Measurements from ENCODE around the gene MYPN. TPM values are rescaled to one million over a fixed set of nuclear protein-coding genes. Genes with fewer than 3 reads are reported as not detected.

Gene MYPN
- total RNA-seq, 1 donor from 2014 or later = 1.0 TPM

- H3K4me3 Mint-ChIP-seq (ENCODE audit: unreplicated experiment) = no peak overlapping the region
These were observed 18.7 kb downstream of the MYPN start for GRCh38 chr10:68128015-68128414.

GRCh38 chr10:68132391-68132790, 23.1 kb downstream of the MYPN start:
- H3K27ac Mint-ChIP-seq (ENCODE audit: unreplicated experiment) = no peak overlapping the region
- no peaks in the 10 kb centered on the region for H3K27me3 Mint-ChIP-seq (ENCODE audit: unreplicated experiment)
- no peak overlapping the region for H3K4me3 Mint-ChIP-seq (ENCODE audit: unreplicated experiment)

More at GRCh38 chr10:68128015-68128414, 18.7 kb downstream of the MYPN start:
- Mint-ChIP-seq H3K9me3 (ENCODE audit: unreplicated experiment) (no peaks in the 10 kb centered on the region), H3K4me1 (ENCODE audit: unreplicated experiment) (peaks cover 6% of the 10 kb centered on the region), H3K36me3 (ENCODE audit: unreplicated experiment) (no peaks in the 10 kb centered on the region), H3K27me3 (ENCODE audit: unreplicated experiment) (no peaks in the 10 kb centered on the region), H3K27ac (ENCODE audit: unreplicated experiment) (no peak overlapping the region)
- TF ChIP-seq CTCF (IDR thresholded peaks at IDR 0.05) = no peak
- no peak for DNase-seq (ENCODE audit: extremely low spot score, unreplicated experiment)

GRCh38 chr10:68133523-68133922, 24.2 kb downstream of the MYPN start:
- peaks cover 34% of the 10 kb centered on the region for H3K4me1 Mint-ChIP-seq (ENCODE audit: unreplicated experiment)
- no peaks in the 10 kb centered on the region for H3K9me3 Mint-ChIP-seq (ENCODE audit: unreplicated experiment)
- no peak overlapping the region for H3K4me3 Mint-ChIP-seq (ENCODE audit: unreplicated experiment)
- H3K27ac Mint-ChIP-seq (ENCODE audit: unreplicated experiment) = peak overlapping the region; percentile 54
- no peak for DNase-seq (ENCODE audit: extremely low spot score, unreplicated experiment)
- H3K36me3 Mint-ChIP-seq (ENCODE audit: unreplicated experiment) = no peaks in the 10 kb centered on the region
- TF ChIP-seq CTCF (IDR thresholded peaks at IDR 0.05) = no peak
- no peaks in the 10 kb centered on the region for H3K27me3 Mint-ChIP-seq (ENCODE audit: unreplicated experiment)

More at GRCh38 chr10:68132391-68132790, 23.1 kb downstream of the MYPN start:
- H3K4me1 Mint-ChIP-seq (ENCODE audit: unreplicated experiment) = peaks cover 30% of the 10 kb centered on the region
- H3K9me3 Mint-ChIP-seq (ENCODE audit: unreplicated experiment) = no peaks in the 10 kb centered on the region
- no peak for DNase-seq (ENCODE audit: extremely low spot score, unreplicated experiment)
- no peaks in the 10 kb centered on the region for H3K36me3 Mint-ChIP-seq (ENCODE audit: unreplicated experiment)
- TF ChIP-seq CTCF (IDR thresholded peaks at IDR 0.05) = no peak

GRCh38 chr10:68135362-68135761, 26.1 kb downstream of the MYPN start:
- DNase-seq (ENCODE audit: extremely low spot score, unreplicated experiment) = no peak
- TF ChIP-seq CTCF (IDR thresholded peaks at IDR 0.05) = no peak

GRCh38 chr10:68135922-68136792, 26.9 kb downstream of the MYPN start:
- H3K4me1 Mint-ChIP-seq (ENCODE audit: unreplicated experiment) = peaks cover 47% of the 10 kb centered on the region
- H3K27ac Mint-ChIP-seq (ENCODE audit: unreplicated experiment) = peak overlapping the region; percentile 94
- no peaks in the 10 kb centered on the region for H3K27me3 Mint-ChIP-seq (ENCODE audit: unreplicated experiment)
- H3K4me3 Mint-ChIP-seq (ENCODE audit: unreplicated experiment) = no peak overlapping the region
- no peak for DNase-seq (ENCODE audit: extremely low spot score, unreplicated experiment)
- H3K36me3 Mint-ChIP-seq (ENCODE audit: unreplicated experiment) = no peaks in the 10 kb centered on the region
- no peaks in the 10 kb centered on the region for H3K9me3 Mint-ChIP-seq (ENCODE audit: unreplicated experiment)
- no peak for TF ChIP-seq CTCF (IDR thresholded peaks at IDR 0.05)

More at GRCh38 chr10:68135362-68135761, 26.1 kb downstream of the MYPN start:
- no peaks in the 10 kb centered on the region for H3K27me3 Mint-ChIP-seq (ENCODE audit: unreplicated experiment)
- peaks cover 47% of the 10 kb centered on the region for H3K4me1 Mint-ChIP-seq (ENCODE audit: unreplicated experiment)
- H3K4me3 Mint-ChIP-seq (ENCODE audit: unreplicated experiment) = no peak overlapping the region
- H3K27ac Mint-ChIP-seq (ENCODE audit: unreplicated experiment) = peak overlapping the region; percentile 94
- no peaks in the 10 kb centered on the region for H3K36me3 Mint-ChIP-seq (ENCODE audit: unreplicated experiment)
- no peaks in the 10 kb centered on the region for H3K9me3 Mint-ChIP-seq (ENCODE audit: unreplicated experiment)

All from osteocyte (in vitro differentiated cells).